HepG2 (cell line): ENCODE measurements around the gene DYNC2I2. TPM values are rescaled to one million over a fixed set of nuclear protein-coding genes. Genes with fewer than 3 reads are reported as not detected.

Experiments used
- CHD2 ChIP-seq: IDR thresholded peaks from 2 replicates; pipeline ENCODE4 v1.6.1; 2011; ENCODE audit warnings: low read depth, low read length, improper control_type of control experiment
- EP300 ChIP-seq, 3 experiments: sonication (generic) in 1 of 3; formaldehyde crosslinking in 1 of 3; IDR thresholded peaks; 2 replicates each; pipeline versions ENCODE4 v1.5.1 to v1.6.1; 2011 to 2020; ENCODE audit warnings: low read depth in 2 of 3, low read length in 2 of 3, borderline replicate concordance in 1 of 3, improper control_type of control experiment in 1 of 3, mild to moderate bottlenecking in 1 of 3, missing genetic modification reagents in 1 of 3, moderate library complexity in 1 of 3
- FOSL1 ChIP-seq: sonication (generic); formaldehyde crosslinking; IDR thresholded peaks from 2 replicates; pipeline ENCODE4 v1.9.0; 2021; ENCODE audit warnings: missing genetic modification reagents, borderline replicate concordance
- FOSL2 ChIP-seq: sonication (generic); formaldehyde crosslinking; IDR thresholded peaks from 2 replicates; pipeline ENCODE4 v1.4.0; 2020; ENCODE audit warnings: missing genetic modification reagents
- GZF1 ChIP-seq: sonication (generic); formaldehyde crosslinking; IDR thresholded peaks from 2 replicates; pipeline ENCODE4 v1.5.1; 2020; ENCODE audit warnings: mild to moderate bottlenecking, missing genetic modification reagents
- HNF4G ChIP-seq, 2 experiments: sonication (generic) in 1 of 2; formaldehyde crosslinking in 1 of 2; IDR thresholded peaks; 2 replicates each; pipeline versions ENCODE4 v1.4.0 to v1.6.1; 2011 to 2020; ENCODE audit warnings: borderline replicate concordance in 2 of 2, low read depth in 2 of 2, mild to moderate bottlenecking in 2 of 2, low read length in 1 of 2, missing genetic modification reagents in 1 of 2, moderate library complexity in 1 of 2
- HOXA5 ChIP-seq: sonication (generic); formaldehyde crosslinking; IDR thresholded peaks from 2 replicates; pipeline ENCODE4 v1.4.0; 2020; ENCODE audit warnings: missing genetic modification reagents
- MEF2D ChIP-seq: sonication (generic); formaldehyde crosslinking; IDR thresholded peaks from 2 replicates; pipeline ENCODE4 v1.5.1; 2020; ENCODE audit warnings: mild to moderate bottlenecking, missing genetic modification reagents
- NR1H2 ChIP-seq: sonication (generic); formaldehyde crosslinking; IDR thresholded peaks from 2 replicates; pipeline ENCODE4 v1.8.1; 2022; ENCODE audit warnings: low read depth, missing genetic modification reagents, borderline replicate concordance
- SMC3 ChIP-seq: IDR thresholded peaks from 2 replicates; pipeline ENCODE4 v1.6.1; 2011; ENCODE audit warnings: low read length, improper control_type of control experiment
- SRF ChIP-seq: IDR thresholded peaks from 2 replicates; pipeline ENCODE4 v1.6.1; 2011; ENCODE audit warnings: mild to moderate bottlenecking, low read depth, low read length, moderate library complexity
- SUZ12 ChIP-seq: fragments of 150-350 bp; IDR thresholded peaks from 2 replicates; pipeline ENCODE4 v1.6.1; 2014; ENCODE audit warnings: low read depth, low read length
- U2AF1 ChIP-seq: fragments of 200-400 bp; formaldehyde crosslinking; optimal IDR thresholded peaks from 2 replicates; pipeline ENCODE3; 2017; ENCODE audit warnings: mild to moderate bottlenecking, low read depth, low read length
- U2AF2 ChIP-seq: fragments of 200-400 bp; formaldehyde crosslinking; IDR thresholded peaks from 2 replicates; pipeline ENCODE4 v1.6.1; 2017; ENCODE audit warnings: low read depth, mild to moderate bottlenecking, low read length
- ZFYVE20 ChIP-seq: sonication (generic); formaldehyde crosslinking; IDR thresholded peaks from 2 replicates; pipeline ENCODE4 v1.8.0; 2023; ENCODE audit warnings: low read depth, mild to moderate bottlenecking, moderate library complexity, missing genetic modification reagents, borderline replicate concordance
- ZIK1 ChIP-seq: sonication (generic); formaldehyde crosslinking; IDR thresholded peaks from 2 replicates; pipeline ENCODE4 v1.5.0; 2020; ENCODE audit warnings: mild to moderate bottlenecking, low read depth, missing genetic modification reagents, borderline replicate concordance
- ZNF543 ChIP-seq: sonication (generic); formaldehyde crosslinking; IDR thresholded peaks from 2 replicates; pipeline ENCODE4 v1.4.0; 2020; ENCODE audit warnings: mild to moderate bottlenecking, missing genetic modification reagents
- ZNF629 ChIP-seq: sonication (generic); formaldehyde crosslinking; conservative IDR thresholded peaks from 2 replicates; pipeline ENCODE4 v1.5.0; 2020; ENCODE audit warnings: missing genetic modification reagents
- polyA plus RNA-seq, 8 experiments: library from polyadenylated mRNA; depleted of rRNA in 3 of 8; stranded (reverse) in 7 of 8; unstranded in 1 of 8; fragments of >200 nt; fragmentation: Illumina TruSeq in 4 of 8; extraction: Trizol in 4 of 8; gene quantifications; 2 replicates each; pipeline versions ENCODE4 v1.2.1 to v1.2.3, GENCODE V29; 2011 to 2016; ENCODE audit warnings: low read depth in 4 of 8, missing spikeins in 1 of 8, mixed read lengths in 1 of 8; ENCODE audit not compliant: insufficient read depth in 1 of 8
- total RNA-seq, 5 experiments: library from RNA; depleted of rRNA; stranded (reverse); fragments of >200 nt; fragmentation: Illumina TruSeq; extraction: Trizol; gene quantifications; 2 replicates each; pipeline ENCODE4 v1.2.3, GENCODE V29; 2016; ENCODE audit warnings: low read depth in 1 of 5
- TF ChIP-seq, protein P1 (sequence below): sonication (generic); formaldehyde crosslinking; IDR thresholded peaks from 2 replicates; pipeline ENCODE4; 2020; ENCODE audit warnings: missing genetic modification reagents, mild to moderate bottlenecking, borderline replicate concordance
- TF ChIP-seq, protein P2 (sequence below): IDR thresholded peaks from 2 replicates; pipeline ENCODE4 v1.6.1; 2016; ENCODE audit warnings: control low read depth
- TF ChIP-seq, protein P3 (sequence below): sonication (generic); formaldehyde crosslinking; IDR thresholded peaks from 2 replicates; pipeline ENCODE4 v1.4.0; 2020; ENCODE audit warnings: mild to moderate bottlenecking, missing genetic modification reagents

The DYNC2I2 gene
- total and polyA plus RNA-seq, 2 of the 13 experiments (the other 11 are each of a cell fraction or from before 2014, with no cell fraction given): 13.7 to 40.2 TPM

DNA sequence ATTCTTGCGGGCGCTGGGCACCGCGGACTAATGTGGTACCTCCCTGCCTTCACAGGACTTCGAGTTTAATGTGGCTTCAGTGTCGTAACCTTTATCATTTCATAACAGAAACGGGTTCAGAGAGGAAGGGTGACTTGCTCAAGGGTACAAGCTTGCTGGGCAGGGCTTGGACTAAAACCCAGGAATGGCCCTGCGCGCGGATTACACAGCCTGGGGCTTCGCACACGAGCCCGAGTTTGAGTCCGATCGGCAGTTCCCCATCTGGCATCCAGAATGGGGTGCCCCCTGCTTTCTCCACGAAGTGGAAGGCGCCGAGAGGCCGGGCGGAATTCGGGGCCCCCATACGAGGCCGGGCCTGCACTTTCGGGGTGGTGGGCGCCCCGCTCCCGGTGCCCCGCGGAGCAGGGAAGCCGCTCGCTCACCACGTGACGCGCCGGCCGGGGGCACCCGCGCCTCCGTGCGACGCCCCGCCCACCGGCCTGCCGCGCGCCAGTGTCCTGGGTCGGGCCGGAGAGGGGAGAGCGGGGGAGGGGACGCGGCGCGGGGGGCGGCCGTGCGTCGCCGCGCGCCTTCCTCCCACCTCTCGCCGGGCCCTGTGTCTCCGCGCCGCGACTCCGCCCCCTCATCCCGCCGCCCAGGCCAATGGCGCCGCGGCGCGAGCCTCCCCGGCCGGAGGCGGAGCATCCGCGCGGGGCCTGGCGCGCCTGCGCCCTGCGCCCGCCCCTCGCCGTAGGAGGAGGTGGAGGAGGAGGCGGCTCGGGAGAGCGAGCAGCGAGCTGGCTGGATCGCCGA, 32.0 kb upstream of the DYNC2I2 start, which contains the start of gene SET (continued):
- TF ChIP-seq ZIK1 (CRISPR knock-in tag) (peak; percentile 54; the same call in 1 of the 2 replicates), MEF2D (CRISPR knock-in tag) (0 out of 2 replicates have a peak, but pooled peaks have one; percentile 34), HNF4G (IDR thresholded peaks at IDR 0.05; ENCODE audit: borderline replicate concordance, low read depth, low read length) (no peak), HNF4G (CRISPR knock-in tag; IDR thresholded peaks at IDR 0.05; ENCODE audit: borderline replicate concordance, low read depth) (no peak), EP300 (IDR thresholded peaks at IDR 0.05; ENCODE audit: low read depth in 2 of 2, low read length in 2 of 2) (no peak; a peak in 1 of 4 replicates), EP300 (CRISPR knock-in tag; IDR thresholded peaks at IDR 0.05; ENCODE audit: borderline replicate concordance) (peak; percentile 40; the same call in 1 of the 2 replicates), HOXA5 (CRISPR knock-in tag) (no peak), U2AF2 (no peak), ZNF543 (CRISPR knock-in tag) (no peak), ZNF629 (CRISPR knock-in tag) (no peak), SMC3 (no peak), NR1H2 (CRISPR knock-in tag) (no peak), U2AF1 (no peak), ZFYVE20 (CRISPR knock-in tag) (no peak), CHD2 (0 out of 2 replicates have a peak, but pooled peaks have one; percentile 17), SUZ12 (no peak), FOSL2 (CRISPR knock-in tag) (no peak), FOSL1 (CRISPR knock-in tag) (no peak), SRF (no peak), GZF1 (CRISPR knock-in tag) (no peak)
- TF ChIP-seq, protein P1, sequence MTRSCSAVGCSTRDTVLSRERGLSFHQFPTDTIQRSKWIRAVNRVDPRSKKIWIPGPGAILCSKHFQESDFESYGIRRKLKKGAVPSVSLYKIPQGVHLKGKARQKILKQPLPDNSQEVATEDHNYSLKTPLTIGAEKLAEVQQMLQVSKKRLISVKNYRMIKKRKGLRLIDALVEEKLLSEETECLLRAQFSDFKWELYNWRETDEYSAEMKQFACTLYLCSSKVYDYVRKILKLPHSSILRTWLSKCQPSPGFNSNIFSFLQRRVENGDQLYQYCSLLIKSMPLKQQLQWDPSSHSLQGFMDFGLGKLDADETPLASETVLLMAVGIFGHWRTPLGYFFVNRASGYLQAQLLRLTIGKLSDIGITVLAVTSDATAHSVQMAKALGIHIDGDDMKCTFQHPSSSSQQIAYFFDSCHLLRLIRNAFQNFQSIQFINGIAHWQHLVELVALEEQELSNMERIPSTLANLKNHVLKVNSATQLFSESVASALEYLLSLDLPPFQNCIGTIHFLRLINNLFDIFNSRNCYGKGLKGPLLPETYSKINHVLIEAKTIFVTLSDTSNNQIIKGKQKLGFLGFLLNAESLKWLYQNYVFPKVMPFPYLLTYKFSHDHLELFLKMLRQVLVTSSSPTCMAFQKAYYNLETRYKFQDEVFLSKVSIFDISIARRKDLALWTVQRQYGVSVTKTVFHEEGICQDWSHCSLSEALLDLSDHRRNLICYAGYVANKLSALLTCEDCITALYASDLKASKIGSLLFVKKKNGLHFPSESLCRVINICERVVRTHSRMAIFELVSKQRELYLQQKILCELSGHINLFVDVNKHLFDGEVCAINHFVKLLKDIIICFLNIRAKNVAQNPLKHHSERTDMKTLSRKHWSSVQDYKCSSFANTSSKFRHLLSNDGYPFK (CRISPR knock-in tag): no peak
- TF ChIP-seq, protein P2, sequence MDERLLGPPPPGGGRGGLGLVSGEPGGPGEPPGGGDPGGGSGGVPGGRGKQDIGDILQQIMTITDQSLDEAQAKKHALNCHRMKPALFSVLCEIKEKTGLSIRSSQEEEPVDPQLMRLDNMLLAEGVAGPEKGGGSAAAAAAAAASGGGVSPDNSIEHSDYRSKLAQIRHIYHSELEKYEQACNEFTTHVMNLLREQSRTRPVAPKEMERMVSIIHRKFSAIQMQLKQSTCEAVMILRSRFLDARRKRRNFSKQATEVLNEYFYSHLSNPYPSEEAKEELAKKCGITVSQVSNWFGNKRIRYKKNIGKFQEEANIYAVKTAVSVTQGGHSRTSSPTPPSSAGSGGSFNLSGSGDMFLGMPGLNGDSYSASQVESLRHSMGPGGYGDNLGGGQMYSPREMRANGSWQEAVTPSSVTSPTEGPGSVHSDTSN (CRISPR knock-in tag): no peak
- TF ChIP-seq, protein P3, sequence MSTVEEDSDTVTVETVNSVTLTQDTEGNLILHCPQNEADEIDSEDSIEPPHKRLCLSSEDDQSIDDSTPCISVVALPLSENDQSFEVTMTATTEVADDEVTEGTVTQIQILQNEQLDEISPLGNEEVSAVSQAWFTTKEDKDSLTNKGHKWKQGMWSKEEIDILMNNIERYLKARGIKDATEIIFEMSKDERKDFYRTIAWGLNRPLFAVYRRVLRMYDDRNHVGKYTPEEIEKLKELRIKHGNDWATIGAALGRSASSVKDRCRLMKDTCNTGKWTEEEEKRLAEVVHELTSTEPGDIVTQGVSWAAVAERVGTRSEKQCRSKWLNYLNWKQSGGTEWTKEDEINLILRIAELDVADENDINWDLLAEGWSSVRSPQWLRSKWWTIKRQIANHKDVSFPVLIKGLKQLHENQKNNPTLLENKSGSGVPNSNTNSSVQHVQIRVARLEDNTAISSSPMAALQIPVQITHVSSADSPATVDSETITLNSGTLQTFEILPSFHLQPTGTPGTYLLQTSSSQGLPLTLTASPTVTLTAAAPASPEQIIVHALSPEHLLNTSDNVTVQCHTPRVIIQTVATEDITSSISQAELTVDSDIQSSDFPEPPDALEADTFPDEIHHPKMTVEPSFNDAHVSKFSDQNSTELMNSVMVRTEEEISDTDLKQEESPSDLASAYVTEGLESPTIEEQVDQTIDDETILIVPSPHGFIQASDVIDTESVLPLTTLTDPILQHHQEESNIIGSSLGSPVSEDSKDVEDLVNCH (CRISPR knock-in tag): no peak
